ENCODE results near the gene PPM1N.

Gene PPM1N

GRCh38 chr19:45467115-45467455 is 31.2 kb upstream of the PPM1N start:
- TF ChIP-seq CTCF (IDR thresholded peaks at IDR 0.05; ENCODE audit: low read depth, low read length) = no peak
- H3K4me3 ChIP-seq (replicated peaks in 1 of 2; ENCODE audit: low read depth in 2 of 2, low read length in 2 of 2) = peak overlapping the region; percentile 59 to 61
- peak in 1 of 2 donors; percentile 31 for DNase-seq (ENCODE audit: low read depth in 2 of 2)

- TF ChIP-seq CTCF (IDR thresholded peaks at IDR 0.05; ENCODE audit: low read depth, low read length) = no peak
- DNase-seq (ENCODE audit: low read depth in 2 of 2) = peak; percentile 97 to 98
Measured at GRCh38 chr19:45467456-45468158, 30.6 kb upstream of the PPM1N start, which contains the start of gene FOSB. TSS of gene FOSB (plus strand) at chr19:45467996. CDS start at chr19:45468587, 591 bp downstream.

GRCh38 chr19:45468159-45468651 is 30.0 kb upstream of the PPM1N start:
- TF ChIP-seq CTCF (IDR thresholded peaks at IDR 0.05; ENCODE audit: low read depth, low read length) = peak; percentile 3

More at GRCh38 chr19:45467456-45468158, 30.6 kb upstream of the PPM1N start, which contains the start of gene FOSB:
- peak within 1 kb of the TSS; percentile 69 to 81 for H3K4me3 ChIP-seq (replicated peaks in 1 of 2; ENCODE audit: low read depth in 2 of 2, low read length in 2 of 2)

GRCh38 chr19:45468803-45469131 is 29.5 kb upstream of the PPM1N start:
- no peak for DNase-seq (ENCODE audit: low read depth in 2 of 2)
- peak overlapping the region; percentile 69 to 81 for H3K4me3 ChIP-seq (replicated peaks in 1 of 2; ENCODE audit: low read depth in 2 of 2, low read length in 2 of 2)
- TF ChIP-seq CTCF (IDR thresholded peaks at IDR 0.05; ENCODE audit: low read depth, low read length) = no peak

More at GRCh38 chr19:45468159-45468651, 30.0 kb upstream of the PPM1N start:
- peak overlapping the region; percentile 69 to 81 for H3K4me3 ChIP-seq (replicated peaks in 1 of 2; ENCODE audit: low read depth in 2 of 2, low read length in 2 of 2)
- DNase-seq (ENCODE audit: low read depth in 2 of 2) = peak in 1 of 2 donors; percentile 43

GRCh38 chr19:45469132-45469944 is 28.9 kb upstream of the PPM1N start:
- TF ChIP-seq CTCF (IDR thresholded peaks at IDR 0.05; ENCODE audit: low read depth, low read length) = no peak
- H3K4me3 ChIP-seq (replicated peaks in 1 of 2; ENCODE audit: low read depth in 2 of 2, low read length in 2 of 2) = peak overlapping the region; percentile 69 to 81
- DNase-seq (ENCODE audit: low read depth in 2 of 2) = peak; percentile 93 to 97

- H3K4me3 ChIP-seq (replicated peaks in 1 of 2; ENCODE audit: low read depth in 2 of 2, low read length in 2 of 2) = peak overlapping the region; percentile 69 to 81
- no peak for TF ChIP-seq CTCF (IDR thresholded peaks at IDR 0.05; ENCODE audit: low read depth, low read length)
- peak; percentile 65 to 72 for DNase-seq (ENCODE audit: low read depth in 2 of 2)
Measured at GRCh38 chr19:45469945-45470761, 28.1 kb upstream of the PPM1N start.

Data from cardiac fibroblast (primary cell).